Measurements from ENCODE around the gene FGF11.

Gene FGF11

DNA sequence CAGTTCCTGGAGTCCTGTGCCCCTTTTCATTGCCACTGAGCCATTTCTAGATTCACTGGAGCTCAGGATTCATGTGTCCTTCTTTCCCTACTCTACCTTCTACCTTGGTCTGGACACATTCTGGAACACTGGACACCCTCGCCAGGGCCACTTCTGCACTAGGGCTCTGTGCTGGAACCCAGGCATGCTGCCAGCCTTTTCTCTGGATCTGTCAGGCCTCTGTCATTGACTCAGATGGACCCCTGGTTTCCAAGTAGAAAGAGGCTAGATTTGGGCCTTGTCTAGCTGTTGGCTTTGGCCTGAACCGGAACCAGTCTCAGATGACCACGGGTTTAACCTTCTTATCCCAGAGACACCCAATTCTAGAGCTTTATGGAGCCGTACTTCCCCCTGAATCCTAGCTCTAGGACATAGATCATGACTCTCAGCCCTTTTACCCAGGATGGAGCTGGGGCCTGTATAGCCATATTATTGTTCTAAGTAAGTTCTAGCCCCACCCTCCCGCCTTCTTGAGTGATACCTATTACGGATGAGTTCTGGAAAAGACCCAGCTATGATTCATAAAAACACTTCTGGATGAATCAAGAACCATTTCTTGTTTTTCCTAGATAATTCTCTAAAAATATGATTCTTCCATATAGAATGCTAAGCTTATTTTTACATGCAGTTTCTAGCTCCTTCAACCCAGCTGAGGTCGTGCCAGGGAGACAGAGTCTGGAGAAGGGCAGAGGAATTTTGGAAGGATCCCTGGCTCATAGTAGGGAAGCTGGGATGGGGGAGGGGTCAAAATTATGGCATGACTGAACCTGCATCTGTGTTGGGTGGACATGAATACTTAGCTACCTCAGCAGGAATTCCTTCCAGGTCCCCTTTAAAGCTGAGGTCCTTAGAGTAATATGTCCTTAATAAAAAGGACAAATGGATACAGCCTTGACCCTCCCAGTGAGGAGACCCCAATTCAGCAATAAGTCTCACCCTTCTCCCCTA lies 4.5 kb downstream of the FGF11 start:
- no peaks in the 10 kb centered on the region for H3K9me2 ChIP-seq (replicated peaks; ENCODE audit: insufficient read depth, low read length)
- H3K79me2 ChIP-seq (ENCODE audit: insufficient read depth, low read length), result no peaks in the 10 kb centered on the region
- no peaks in the 10 kb centered on the region for H3K27me3 ChIP-seq (ENCODE audit: low read length)
- H2AFZ ChIP-seq (ENCODE audit: low read depth, low read length, severe bottlenecking), result no peak overlapping the region
- H3K36me3 ChIP-seq (ENCODE audit: low read length), result no peaks in the 10 kb centered on the region
- no peak overlapping the region for H3K9ac ChIP-seq (ENCODE audit: low read length)
- H3K4me2 ChIP-seq (ENCODE audit: low read depth, low read length, poor library complexity, severe bottlenecking), result no peak overlapping the region
- no peak overlapping the region for H3K4me3 ChIP-seq (ENCODE audit: insufficient read depth, low read length, poor library complexity, severe bottlenecking)
- H3K9me3 ChIP-seq (ENCODE audit: insufficient read depth, low read length), result no peaks in the 10 kb centered on the region
- no peak for TF ChIP-seq EZH2phosphoT487 (conservative IDR thresholded peaks at IDR 0.05; ENCODE audit: low read length)
- TF ChIP-seq, protein P1, sequence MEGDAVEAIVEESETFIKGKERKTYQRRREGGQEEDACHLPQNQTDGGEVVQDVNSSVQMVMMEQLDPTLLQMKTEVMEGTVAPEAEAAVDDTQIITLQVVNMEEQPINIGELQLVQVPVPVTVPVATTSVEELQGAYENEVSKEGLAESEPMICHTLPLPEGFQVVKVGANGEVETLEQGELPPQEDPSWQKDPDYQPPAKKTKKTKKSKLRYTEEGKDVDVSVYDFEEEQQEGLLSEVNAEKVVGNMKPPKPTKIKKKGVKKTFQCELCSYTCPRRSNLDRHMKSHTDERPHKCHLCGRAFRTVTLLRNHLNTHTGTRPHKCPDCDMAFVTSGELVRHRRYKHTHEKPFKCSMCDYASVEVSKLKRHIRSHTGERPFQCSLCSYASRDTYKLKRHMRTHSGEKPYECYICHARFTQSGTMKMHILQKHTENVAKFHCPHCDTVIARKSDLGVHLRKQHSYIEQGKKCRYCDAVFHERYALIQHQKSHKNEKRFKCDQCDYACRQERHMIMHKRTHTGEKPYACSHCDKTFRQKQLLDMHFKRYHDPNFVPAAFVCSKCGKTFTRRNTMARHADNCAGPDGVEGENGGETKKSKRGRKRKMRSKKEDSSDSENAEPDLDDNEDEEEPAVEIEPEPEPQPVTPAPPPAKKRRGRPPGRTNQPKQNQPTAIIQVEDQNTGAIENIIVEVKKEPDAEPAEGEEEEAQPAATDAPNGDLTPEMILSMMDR (IDR thresholded peaks at IDR 0.05; ENCODE audit: insufficient read depth, low read length, poor library complexity, severe bottlenecking), result no peak
- no peaks in the 10 kb centered on the region for H3F3A ChIP-seq (ENCODE audit: insufficient read depth)
- H3K27ac ChIP-seq (ENCODE audit: low read depth, low read length), result no peak overlapping the region
- H4K20me1 ChIP-seq (ENCODE audit: low read depth, low read length), result no peaks in the 10 kb centered on the region

DNA sequence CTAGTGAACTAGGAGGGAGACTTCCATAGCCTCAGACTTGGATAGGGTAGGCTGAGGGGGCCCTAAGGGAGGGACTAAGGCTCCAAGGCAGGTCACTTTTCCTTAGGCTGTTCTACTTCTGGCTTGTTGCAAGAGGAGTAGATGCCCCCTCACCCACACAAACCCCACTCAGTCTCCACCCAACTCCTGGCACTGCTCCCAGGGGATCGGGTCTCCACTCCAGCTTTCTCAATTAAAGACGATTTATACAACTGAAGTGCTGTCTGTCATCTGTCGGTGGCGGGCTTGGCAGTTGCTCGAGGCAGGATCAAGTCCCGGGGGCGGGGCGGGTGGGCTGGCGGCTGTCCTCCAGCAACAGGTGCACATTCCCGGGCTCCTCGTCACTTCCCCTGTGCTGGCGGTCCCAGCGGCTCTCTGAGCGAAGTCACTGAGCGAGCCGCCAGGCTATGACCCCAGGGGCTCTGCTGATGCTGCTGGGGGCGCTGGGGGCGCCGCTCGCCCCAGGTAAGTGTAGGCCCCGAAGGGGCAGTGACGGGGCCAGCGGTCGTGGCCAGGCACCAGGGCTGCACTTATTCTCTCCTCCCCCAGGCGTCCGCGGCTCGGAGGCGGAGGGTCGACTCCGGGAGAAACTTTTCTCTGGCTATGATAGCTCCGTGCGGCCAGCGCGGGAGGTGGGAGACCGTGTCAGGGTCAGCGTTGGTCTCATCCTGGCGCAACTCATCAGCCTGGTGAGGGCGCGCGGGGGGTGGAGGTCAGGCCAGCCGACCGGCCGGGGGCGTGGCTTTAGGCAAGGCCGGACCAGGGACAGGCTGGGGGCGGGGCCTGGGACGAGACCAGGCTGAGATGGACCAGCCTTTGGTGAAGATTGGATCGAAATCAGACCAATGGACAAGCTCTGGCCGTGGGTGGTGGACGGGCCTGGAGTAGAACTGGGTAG lies 5.6 kb downstream of the FGF11 start, which contains the start of gene CHRNB1:
Gene CHRNB1 (plus strand): TSS at position 380 of the 937 bp plus-strand sequence. CDS start 67 bp downstream, at position 447.
- Histone ChIP-seq H3K4me3 (ENCODE audit: insufficient read depth, low read length, poor library complexity, severe bottlenecking) (peak within 1 kb of the TSS; percentile 22), H3K9me2 (replicated peaks; ENCODE audit: insufficient read depth, low read length) (no peaks in the 10 kb centered on the region), H4K20me1 (ENCODE audit: low read depth, low read length) (no peaks in the 10 kb centered on the region), H3K27ac (ENCODE audit: low read depth, low read length) (no peak within 1 kb of the TSS), H3K4me2 (ENCODE audit: low read depth, low read length, poor library complexity, severe bottlenecking) (peak within 1 kb of the TSS; percentile 38), H3K79me2 (ENCODE audit: insufficient read depth, low read length) (no peaks in the 10 kb centered on the region), H3K27me3 (ENCODE audit: low read length) (no peaks in the 10 kb centered on the region), H3K36me3 (ENCODE audit: low read length) (no peaks in the 10 kb centered on the region), H2AFZ (ENCODE audit: low read depth, low read length, severe bottlenecking) (no peak within 1 kb of the TSS), H3K9me3 (ENCODE audit: insufficient read depth, low read length) (no peaks in the 10 kb centered on the region), H3F3A (ENCODE audit: insufficient read depth) (no peaks in the 10 kb centered on the region), H3K9ac (ENCODE audit: low read length) (peak within 1 kb of the TSS; percentile 16; the same call in 1 of the 2 replicates)
- TF ChIP-seq, protein P1 (IDR thresholded peaks at IDR 0.05; ENCODE audit: insufficient read depth, low read length, poor library complexity, severe bottlenecking), result no peak
- no peak for TF ChIP-seq EZH2phosphoT487 (conservative IDR thresholded peaks at IDR 0.05; ENCODE audit: low read length)

DNA sequence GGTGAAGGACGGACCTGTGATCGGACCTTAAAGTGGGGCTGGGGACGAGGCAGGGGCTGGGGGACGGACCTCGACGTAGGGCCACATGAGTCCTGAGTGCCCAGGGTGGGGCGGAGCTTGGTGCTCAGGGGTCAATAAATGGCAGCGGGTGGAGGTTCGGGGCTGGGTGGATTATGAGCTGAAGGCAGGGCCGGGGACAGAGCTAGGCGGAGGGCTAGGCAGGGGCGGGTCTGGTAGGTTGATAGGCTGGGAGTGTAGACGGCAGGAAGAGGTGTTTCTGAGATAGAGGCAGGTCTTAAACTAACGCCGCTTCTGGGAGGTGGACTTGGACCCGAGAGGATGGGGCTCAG lies 6.3 kb downstream of the FGF11 start:
- Histone ChIP-seq H3F3A (ENCODE audit: insufficient read depth) (no peaks in the 10 kb centered on the region), H3K27ac (ENCODE audit: low read depth, low read length) (no peak overlapping the region), H3K9me3 (ENCODE audit: insufficient read depth, low read length) (no peaks in the 10 kb centered on the region), H2AFZ (ENCODE audit: low read depth, low read length, severe bottlenecking) (no peak overlapping the region), H3K79me2 (ENCODE audit: insufficient read depth, low read length) (no peaks in the 10 kb centered on the region), H3K9me2 (replicated peaks; ENCODE audit: insufficient read depth, low read length) (no peaks in the 10 kb centered on the region), H3K9ac (ENCODE audit: low read length) (peak overlapping the region; percentile 16; the same call in 1 of the 2 replicates), H4K20me1 (ENCODE audit: low read depth, low read length) (no peaks in the 10 kb centered on the region), H3K36me3 (ENCODE audit: low read length) (no peaks in the 10 kb centered on the region), H3K27me3 (ENCODE audit: low read length) (no peaks in the 10 kb centered on the region), H3K4me2 (ENCODE audit: low read depth, low read length, poor library complexity, severe bottlenecking) (peak overlapping the region; percentile 38), H3K4me3 (ENCODE audit: insufficient read depth, low read length, poor library complexity, severe bottlenecking) (peak overlapping the region; percentile 22)
- TF ChIP-seq, protein P1 (IDR thresholded peaks at IDR 0.05; ENCODE audit: insufficient read depth, low read length, poor library complexity, severe bottlenecking), result no peak
- no peak for TF ChIP-seq EZH2phosphoT487 (conservative IDR thresholded peaks at IDR 0.05; ENCODE audit: low read length)
